IMR-90 (cell line): ENCODE data around the gene ADARB2. TPM values are rescaled to one million over a fixed set of nuclear protein-coding genes. Genes with fewer than 3 reads are reported as not detected.

Source experiments
- ATAC-seq: fragments of 200-7000 bp; cut with Tn5 transposase; 2 replicates; pipeline ENCODE4 v1.9.1; 2020; ENCODE audit warnings: low read depth, mild to moderate bottlenecking, moderate library complexity
- BruUV-seq: library from RNA; stranded (reverse); fragments of 400-500 nt; replicated peaks from 2 replicates; lab custom pipeline; 2021; lab: Mats Ljungman, UMichigan
- CTCF ChIA-PET: fragments of 300-600 bp; formaldehyde crosslinking; extraction: SDS; loops from one replicate; lab custom pipeline; 2021; ENCODE audit warnings: antibody characterized with exemption; lab: Yijun Ruan, JAX
- POLR2A ChIA-PET: fragments of 300-600 bp; sonication (Branson Sonifier 250); formaldehyde crosslinking; loops from one replicate; lab custom pipeline; 2022; ENCODE audit warnings: antibody characterized with exemption; ENCODE audit not compliant: unreplicated experiment; lab: Charles Lee
- DNase-seq: peaks from one replicate; pipeline ENCODE4 v3.0.0; 2013
- H2AFZ ChIP-seq: replicated peaks from 2 replicates; pipeline ENCODE3; 2013; ENCODE audit warnings: low read length, mild to moderate bottlenecking; ENCODE audit not compliant: poor library complexity
- H2AK5ac ChIP-seq: 2 replicates; pipeline ENCODE4 v1.6.1; 2013; ENCODE audit warnings: low read depth, low read length, inconsistent platforms
- H2AK9ac ChIP-seq: replicated peaks from 2 replicates; pipeline ENCODE3; 2013; ENCODE audit warnings: mild to moderate bottlenecking, low read depth, low read length, moderate library complexity; ENCODE audit not compliant: poor library complexity
- H2BK120ac ChIP-seq: 2 replicates; pipeline ENCODE4 v1.6.1; 2013; ENCODE audit warnings: low read depth, low read length, inconsistent platforms
- H2BK15ac ChIP-seq: 3 replicates; pipeline ENCODE4 v1.6.1; 2013; ENCODE audit warnings: low read depth, low read length, inconsistent platforms
- H2BK20ac ChIP-seq: 2 replicates; pipeline ENCODE4 v1.6.1; 2013; ENCODE audit warnings: low read depth, mild to moderate bottlenecking, inconsistent platforms, low read length, moderate library complexity
- H2BK5ac ChIP-seq: 2 replicates; pipeline ENCODE4 v1.6.1; 2013; ENCODE audit warnings: mild to moderate bottlenecking, low read depth, low read length, inconsistent platforms; ENCODE audit not compliant: poor library complexity, severe bottlenecking
- H3K14ac ChIP-seq: replicated peaks from 2 replicates; pipeline ENCODE4 v1.6.1; 2013; ENCODE audit warnings: low read depth, low read length, inconsistent platforms
- H3K18ac ChIP-seq: 2 replicates; pipeline ENCODE4 v1.6.1; 2013; ENCODE audit warnings: low read depth, low read length, control low read depth
- H3K23ac ChIP-seq: 2 replicates; pipeline ENCODE4 v1.6.1; 2013; ENCODE audit warnings: low read depth, low read length, inconsistent platforms
- H3K27ac ChIP-seq: 2 replicates; pipeline ENCODE4 v1.5.1; 2013; ENCODE audit warnings: mild to moderate bottlenecking, control low read depth, low read length; ENCODE audit not compliant: insufficient read depth
- H3K27me3 ChIP-seq: 2 replicates; pipeline ENCODE4 v1.6.1; 2013; ENCODE audit warnings: low read length; ENCODE audit not compliant: control insufficient read depth, insufficient read depth
- H3K36me3 ChIP-seq: 2 replicates; pipeline ENCODE4 v1.6.1; 2013; ENCODE audit warnings: low read length, mixed read lengths; ENCODE audit not compliant: control insufficient read depth, insufficient read depth
- H3K4ac ChIP-seq: 2 replicates; pipeline ENCODE4 v1.6.1; 2013; ENCODE audit warnings: low read depth, low read length, inconsistent platforms
- H3K4me1 ChIP-seq: 2 replicates; pipeline ENCODE4 v1.6.1; 2013; ENCODE audit warnings: low read length, mixed read lengths; ENCODE audit not compliant: control insufficient read depth, insufficient read depth
- H3K4me2 ChIP-seq: 2 replicates; pipeline ENCODE4 v1.6.1; 2013; ENCODE audit warnings: low read depth, mild to moderate bottlenecking, control low read depth, low read length, moderate library complexity
- H3K4me3 ChIP-seq: 2 replicates; pipeline ENCODE4 v1.5.1; 2013; ENCODE audit warnings: low read depth, mild to moderate bottlenecking, control low read depth, low read length, moderate library complexity; ENCODE audit not compliant: insufficient read depth
- H3K56ac ChIP-seq: 2 replicates; pipeline ENCODE4 v1.6.1; 2013; ENCODE audit warnings: low read length, inconsistent platforms; ENCODE audit not compliant: insufficient read depth; ENCODE audit errors: extremely low read depth
- H3K79me1 ChIP-seq, 2 experiments: 2 replicates each; pipeline ENCODE4 v1.6.1; 2013; ENCODE audit warnings: low read length in 2 of 2, inconsistent platforms in 1 of 2, low read depth in 1 of 2
- H3K9ac ChIP-seq: 2 replicates; pipeline ENCODE4 v1.6.1; 2013; ENCODE audit warnings: low read depth, low read length, control low read depth
- H3K9me1 ChIP-seq: 2 replicates; pipeline ENCODE4 v1.6.1; 2013; ENCODE audit warnings: low read length, inconsistent platforms; ENCODE audit not compliant: insufficient read depth
- H3K9me3 ChIP-seq: 2 replicates; pipeline ENCODE4 v1.6.1; 2013; ENCODE audit warnings: low read length; ENCODE audit not compliant: control insufficient read depth, insufficient read depth
- H4K20me1 ChIP-seq: 2 replicates; pipeline ENCODE4 v1.6.1; 2013; ENCODE audit warnings: low read length, inconsistent platforms; ENCODE audit not compliant: insufficient read depth
- H4K5ac ChIP-seq: 2 replicates; pipeline ENCODE4 v1.6.1; 2013; ENCODE audit warnings: mild to moderate bottlenecking, low read depth, low read length, control low read depth
- H4K8ac ChIP-seq, 2 experiments: 2 replicates each; pipeline ENCODE4 v1.6.1; 2013; ENCODE audit warnings: low read depth in 2 of 2, low read length in 2 of 2, control low read depth in 1 of 2, inconsistent platforms in 1 of 2
- H4K91ac ChIP-seq: 2 replicates; pipeline ENCODE4 v1.6.1; 2013; ENCODE audit warnings: low read depth, low read length, inconsistent platforms; ENCODE audit not compliant: insufficient read depth
- BHLHE40 ChIP-seq: fragments of 150-350 bp; IDR thresholded peaks from 2 replicates; pipeline ENCODE4 v1.6.1; 2016; ENCODE audit warnings: mild to moderate bottlenecking, low read depth, low read length
- CEBPB ChIP-seq: IDR thresholded peaks from 2 replicates; pipeline ENCODE4 v1.6.1; 2012; ENCODE audit warnings: low read depth, low read length, improper control_type of control experiment
- CHD1 ChIP-seq: IDR thresholded peaks from 2 replicates; pipeline ENCODE4 v1.6.1; 2012; ENCODE audit warnings: low read depth, low read length, improper control_type of control experiment
- FOS ChIP-seq: fragments of 150-350 bp; IDR thresholded peaks from 2 replicates; pipeline ENCODE4 v1.6.1; 2016; ENCODE audit warnings: low read depth, low read length
- MAFK ChIP-seq: IDR thresholded peaks from 2 replicates; pipeline ENCODE4 v1.6.1; 2012; ENCODE audit warnings: low read depth, low read length, improper control_type of control experiment
- MAZ ChIP-seq: IDR thresholded peaks from 2 replicates; pipeline ENCODE4 v1.6.1; 2012; ENCODE audit warnings: low read depth, mild to moderate bottlenecking, low read length, improper control_type of control experiment, moderate library complexity, borderline replicate concordance
- MXI1 ChIP-seq: IDR thresholded peaks from 2 replicates; pipeline ENCODE4 v1.6.1; 2012; ENCODE audit warnings: low read depth, mild to moderate bottlenecking, low read length, moderate library complexity, borderline replicate concordance
- NFE2L2 ChIP-seq: fragments of 150-350 bp; IDR thresholded peaks from 2 replicates; pipeline ENCODE4 v1.6.1; 2016; ENCODE audit warnings: low read depth, mild to moderate bottlenecking, low read length
- POLR2A ChIP-seq: IDR thresholded peaks from 2 replicates; pipeline ENCODE4 v1.6.1; 2012; ENCODE audit warnings: mild to moderate bottlenecking, low read depth, low read length
- RAD21 ChIP-seq: IDR thresholded peaks from 2 replicates; pipeline ENCODE4 v1.6.1; 2012; ENCODE audit warnings: low read length, improper control_type of control experiment
- RCOR1 ChIP-seq: IDR thresholded peaks from 2 replicates; pipeline ENCODE4 v1.6.1; 2012; ENCODE audit warnings: mild to moderate bottlenecking, low read length, improper control_type of control experiment; ENCODE audit not compliant: insufficient replicate concordance
- RFX5 ChIP-seq: IDR thresholded peaks from 2 replicates; pipeline ENCODE4 v1.8.0; 2012; ENCODE audit warnings: low read depth, mild to moderate bottlenecking, low read length, moderate library complexity
- SMC3 ChIP-seq: fragments of 150-350 bp; IDR thresholded peaks from 2 replicates; pipeline ENCODE4 v1.6.1; 2016; ENCODE audit warnings: low read depth, mild to moderate bottlenecking, antibody characterized with exemption, low read length, moderate library complexity
- WGBS, 2 experiments: methylation state at CpG; one replicate each; pipeline versions ENCODE4 v1.1.5 to v1.1.7; 2013; ENCODE audit warnings: missing lambda C conversion rate in 2 of 2; ENCODE audit not compliant: insufficient read length in 1 of 2; ENCODE audit errors: extremely low coverage in 2 of 2; 5-methylcytosine and 5-hydroxymethylcytosine counted together
- dilution Hi-C: fragments of 300-500 bp; cut with HindIII; formaldehyde crosslinking; loops from one replicate; pipeline ENCODE4 v1.14.3; 2018; ENCODE audit warnings: low sequenced_read_pairs; ENCODE audit not compliant: unreplicated experiment
- in situ Hi-C: fragments of 300-500 bp; cut with MboI; formaldehyde crosslinking; loops from 3 replicates; pipeline ENCODE4 v1.14.3; 2019; ENCODE audit warnings: low sequenced_read_pairs, inconsistent platforms, mixed read lengths
- intact Hi-C: fragments of 100-400 bp; cut with micrococcal nuclease; formaldehyde crosslinking; loops from 2 replicates; pipeline ENCODE4 v1.10.0; 2022
- polyA plus RNA-seq, 3 experiments: library from polyadenylated mRNA; depleted of rRNA; stranded (reverse); fragments of >200 nt; gene quantifications; 2 replicates each; pipeline ENCODE4 v1.2.3, GENCODE V29; 2012; ENCODE audit warnings: low replicate concordance in 1 of 3
- total RNA-seq: library from RNA; depleted of rRNA; stranded (reverse); fragments of >200 nt; gene quantifications from 2 replicates; pipeline ENCODE4 v1.2.3, GENCODE V29; 2012
- TF ChIP-seq, protein P1 (sequence below): fragments of 150-350 bp; IDR thresholded peaks from 2 replicates; pipeline ENCODE4 v1.6.1; 2017; ENCODE audit warnings: mild to moderate bottlenecking, antibody characterized with exemption, low read length, low read depth
- TF ChIP-seq, protein P2 (sequence below): conservative IDR thresholded peaks from 2 replicates; pipeline ENCODE4 v1.5.1; 2012; ENCODE audit warnings: mild to moderate bottlenecking, low read depth, low read length, improper control_type of control experiment
- TF ChIP-seq, protein P3 (sequence below): fragments of 150-350 bp; IDR thresholded peaks from 2 replicates; pipeline ENCODE4 v1.6.1; 2016; ENCODE audit warnings: low read depth, mild to moderate bottlenecking, low read length, moderate library complexity, borderline replicate concordance

ADARB2 gene
- total and polyA plus RNA-seq, 2 of the 4 experiments (the other 2 are of a cell fraction), result not detected

DNA sequence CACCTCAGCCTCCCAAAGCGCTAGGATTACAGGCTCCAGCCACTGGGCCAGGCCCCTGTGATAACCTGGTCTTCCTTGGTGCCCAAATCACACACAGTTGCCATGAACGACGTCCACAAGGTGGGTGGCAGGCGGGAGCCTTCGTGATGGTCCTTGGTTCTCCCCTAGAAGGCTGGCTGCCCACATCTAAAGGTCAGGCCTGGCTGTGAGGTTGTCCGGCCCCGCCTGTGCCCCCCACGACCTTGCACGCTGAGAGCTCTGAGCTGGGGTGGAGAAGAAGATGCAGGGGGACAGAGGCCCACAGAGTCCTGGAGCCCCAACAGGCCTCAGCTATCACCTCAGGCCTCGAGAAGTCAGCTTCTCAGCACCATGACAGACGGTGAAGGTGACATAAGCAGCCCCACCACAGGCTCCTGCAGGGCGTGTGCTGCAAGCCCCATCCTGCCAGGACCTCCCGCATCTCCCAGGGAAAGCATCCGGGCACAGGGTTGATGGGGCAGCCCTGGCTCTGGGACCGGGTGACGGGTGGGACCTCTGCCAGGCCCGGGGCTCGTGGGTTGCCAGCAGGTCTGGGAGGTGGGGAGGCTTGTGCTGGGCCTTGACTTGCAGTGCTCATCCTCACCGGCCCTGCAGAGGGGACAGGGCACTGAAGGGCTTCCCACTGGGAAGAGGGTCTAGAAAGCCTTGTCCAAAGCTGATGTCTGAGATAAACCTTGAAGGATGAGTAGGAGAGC, 463.8 kb downstream of the ADARB2 start:
- H3K4me1 ChIP-seq, result no peaks in the 10 kb centered on the region
- TF ChIP-seq MXI1 (no peak), MAZ (no peak), CEBPB (no peak), FOS (no peak), MAFK (no peak), POLR2A (no peak), RCOR1 (no peak), BHLHE40 (no peak), SMC3 (no peak), RFX5 (no peak), NFE2L2 (no peak), CHD1 (no peak), RAD21 (no peak)
- TF ChIP-seq, protein P1, sequence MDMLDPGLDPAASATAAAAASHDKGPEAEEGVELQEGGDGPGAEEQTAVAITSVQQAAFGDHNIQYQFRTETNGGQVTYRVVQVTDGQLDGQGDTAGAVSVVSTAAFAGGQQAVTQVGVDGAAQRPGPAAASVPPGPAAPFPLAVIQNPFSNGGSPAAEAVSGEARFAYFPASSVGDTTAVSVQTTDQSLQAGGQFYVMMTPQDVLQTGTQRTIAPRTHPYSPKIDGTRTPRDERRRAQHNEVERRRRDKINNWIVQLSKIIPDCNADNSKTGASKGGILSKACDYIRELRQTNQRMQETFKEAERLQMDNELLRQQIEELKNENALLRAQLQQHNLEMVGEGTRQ, result no peak
- TF ChIP-seq, protein P2, sequence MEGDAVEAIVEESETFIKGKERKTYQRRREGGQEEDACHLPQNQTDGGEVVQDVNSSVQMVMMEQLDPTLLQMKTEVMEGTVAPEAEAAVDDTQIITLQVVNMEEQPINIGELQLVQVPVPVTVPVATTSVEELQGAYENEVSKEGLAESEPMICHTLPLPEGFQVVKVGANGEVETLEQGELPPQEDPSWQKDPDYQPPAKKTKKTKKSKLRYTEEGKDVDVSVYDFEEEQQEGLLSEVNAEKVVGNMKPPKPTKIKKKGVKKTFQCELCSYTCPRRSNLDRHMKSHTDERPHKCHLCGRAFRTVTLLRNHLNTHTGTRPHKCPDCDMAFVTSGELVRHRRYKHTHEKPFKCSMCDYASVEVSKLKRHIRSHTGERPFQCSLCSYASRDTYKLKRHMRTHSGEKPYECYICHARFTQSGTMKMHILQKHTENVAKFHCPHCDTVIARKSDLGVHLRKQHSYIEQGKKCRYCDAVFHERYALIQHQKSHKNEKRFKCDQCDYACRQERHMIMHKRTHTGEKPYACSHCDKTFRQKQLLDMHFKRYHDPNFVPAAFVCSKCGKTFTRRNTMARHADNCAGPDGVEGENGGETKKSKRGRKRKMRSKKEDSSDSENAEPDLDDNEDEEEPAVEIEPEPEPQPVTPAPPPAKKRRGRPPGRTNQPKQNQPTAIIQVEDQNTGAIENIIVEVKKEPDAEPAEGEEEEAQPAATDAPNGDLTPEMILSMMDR, result no peak
- TF ChIP-seq, protein P3, sequence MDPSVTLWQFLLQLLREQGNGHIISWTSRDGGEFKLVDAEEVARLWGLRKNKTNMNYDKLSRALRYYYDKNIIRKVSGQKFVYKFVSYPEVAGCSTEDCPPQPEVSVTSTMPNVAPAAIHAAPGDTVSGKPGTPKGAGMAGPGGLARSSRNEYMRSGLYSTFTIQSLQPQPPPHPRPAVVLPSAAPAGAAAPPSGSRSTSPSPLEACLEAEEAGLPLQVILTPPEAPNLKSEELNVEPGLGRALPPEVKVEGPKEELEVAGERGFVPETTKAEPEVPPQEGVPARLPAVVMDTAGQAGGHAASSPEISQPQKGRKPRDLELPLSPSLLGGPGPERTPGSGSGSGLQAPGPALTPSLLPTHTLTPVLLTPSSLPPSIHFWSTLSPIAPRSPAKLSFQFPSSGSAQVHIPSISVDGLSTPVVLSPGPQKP, result no peak

More for the DNA sequence above, 463.8 kb downstream of the ADARB2 start:
- H4K91ac ChIP-seq, result no peak overlapping the region
- H3K23ac ChIP-seq, result no peak overlapping the region
- H2BK15ac ChIP-seq, result no peak overlapping the region
- CTCF ChIA-PET, result no interaction called here
- no peak overlapping the region for H2BK20ac ChIP-seq
- POLR2A ChIA-PET, result no interaction called here
- no peaks in the 10 kb centered on the region for H4K20me1 ChIP-seq
- H2AFZ ChIP-seq, result no peak overlapping the region
- no peak overlapping the region for H3K14ac ChIP-seq
- DNase-seq (no peak), ATAC-seq (no peak)
- H3K36me3 ChIP-seq, result no peaks in the 10 kb centered on the region
- peaks cover 43% of the 10 kb centered on the region for H3K9me3 ChIP-seq
- H3K4ac ChIP-seq, result no peak overlapping the region
- WGBS, 2 experiments, result 55% methylated on average over 2 of the region's 19 CpGs; no CpG with 5 or more reads in 1 of the 2 experiments
- no peak overlapping the region for H2BK120ac ChIP-seq
- no peak overlapping the region for H4K5ac ChIP-seq
- no peak overlapping the region for H3K18ac ChIP-seq
- no peak overlapping the region for H2AK9ac ChIP-seq
- H3K56ac ChIP-seq, result no peak overlapping the region
- no peak overlapping the region for H3K4me3 ChIP-seq
- no peaks in the 10 kb centered on the region for H3K9me1 ChIP-seq
- H2AK5ac ChIP-seq, result no peak overlapping the region
- dilution Hi-C loops (no loop called here), intact Hi-C loops (no loop called here), in situ Hi-C loops (no loop called here)
- no peak overlapping the region for H3K4me2 ChIP-seq
- no peak overlapping the region for H4K8ac ChIP-seq
- no peak overlapping the region for H2BK5ac ChIP-seq
- H3K27ac ChIP-seq, result no peak overlapping the region
- no peaks in the 10 kb centered on the region for H3K27me3 ChIP-seq
- no peak overlapping the region for H3K9ac ChIP-seq
- no peaks in the 10 kb centered on the region for H3K79me1 ChIP-seq
- BruUV-seq, result no TSS peak
